Heart left ventricle (tissue), 16 donors: ENCODE measurements around the gene TAGLN. TPM values are rescaled to one million over a fixed set of nuclear protein-coding genes. Genes with fewer than 3 reads are reported as not detected.

Experiments used
- ATAC-seq, 4 donors: fragments of 200-7000 bp; cut with Tn5 transposase; one replicate each; pipeline ENCODE4 v1.9.1; 2020 to 2022; ENCODE audit warnings: moderate library complexity in 4 of 4, mild to moderate bottlenecking in 3 of 4, moderate number of reproducible peaks in 1 of 4
- DNase-seq, 5 donors: peaks; one replicate each; pipeline ENCODE4 v3.0.0-alpha.2; 2020
- H3K27ac ChIP-seq, 12 donors: fragments of 200-600 bp; sonication (generic) in 4 of 12; one replicate each; pipeline versions ENCODE4 v1.5.0 to v1.8.0; 2016 to 2022; ENCODE audit warnings: mild to moderate bottlenecking in 2 of 12
- H3K27me3 ChIP-seq, 9 donors: fragments of 200-600 bp; sonication (generic) in 2 of 9; one replicate each; pipeline versions ENCODE4 v1.5.1 to v1.8.0; 2016 to 2022; ENCODE audit warnings: mild to moderate bottlenecking in 3 of 9
- H3K36me3 ChIP-seq, 9 donors: fragments of 200-600 bp; sonication (generic) in 2 of 9; one replicate each; pipeline versions ENCODE4 v1.5.0 to v1.8.0; 2018 to 2022; ENCODE audit warnings: mild to moderate bottlenecking in 2 of 9
- H3K4me1 ChIP-seq, 12 donors: fragments of 200-600 bp; sonication (generic) in 4 of 12; one replicate each; pipeline versions ENCODE4 v1.5.0 to v1.8.0; 2016 to 2022; ENCODE audit warnings: mild to moderate bottlenecking in 3 of 12
- H3K4me3 ChIP-seq, 12 donors: fragments of 200-600 bp; sonication (generic) in 4 of 12; one replicate each; pipeline versions ENCODE4 v1.5.0 to v1.8.0; 2017 to 2022; ENCODE audit warnings: mild to moderate bottlenecking in 9 of 12, moderate library complexity in 4 of 12
- H3K9me3 ChIP-seq, 12 donors: fragments of 200-600 bp; sonication (generic) in 4 of 12; one replicate each; pipeline versions ENCODE4 v1.5.0 to v1.8.0; 2016 to 2022; ENCODE audit warnings: mild to moderate bottlenecking in 1 of 12
- CTCF ChIP-seq, 12 donors: fragments of 200-600 bp; sonication (generic) in 4 of 12; IDR thresholded peaks; one replicate each; pipeline versions ENCODE4 v1.5.0 to v1.8.0; 2018 to 2022; ENCODE audit warnings: antibody characterized with exemption in 12 of 12, mild to moderate bottlenecking in 5 of 12
- POLR2A ChIP-seq, 2 donors: fragments of 450-650 bp; IDR thresholded peaks; one replicate each; pipeline ENCODE4 v1.6.1; 2017; ENCODE audit warnings: antibody characterized with exemption in 2 of 2, mild to moderate bottlenecking in 2 of 2, moderate library complexity in 2 of 2
- WGBS, 4 donors: extraction: QIAGEN DNeasy Blood & Tissue Kit in 2 of 4; methylation state at CpG; one replicate each; pipeline versions ENCODE4 v1.1.5 to v1.1.7; 2013 to 2018; 5-methylcytosine and 5-hydroxymethylcytosine counted together
- intact Hi-C, 10 donors: fragments of 100-400 bp; cut with DNase I; formaldehyde crosslinking; loops; one replicate each; pipeline versions ENCODE4 v1.11.1 to v1.14.2; 2022
- polyA plus RNA-seq, 2 donors: library from polyadenylated mRNA; stranded (reverse); fragments of 200-250 nt; gene quantifications; one replicate each; pipeline ENCODE4 v1.2.3, GENCODE V29; 2013
- total RNA-seq, 9 donors: library from RNA; depleted of rRNA in 2 of 9; stranded (reverse); fragments of >200 nt in 2 of 9; fragmentation: NEBNext Ultra II Directional in 3 of 9; extraction: Animal tissue kit (Norgen Biotek cat#: 25700) in 3 of 9; gene quantifications; one replicate each; pipeline versions ENCODE4 v1.1.0 to v1.2.4, GENCODE V29; 2016 to 2023
- donor health status: ischemic (EF 13 %, LVEDD 7.1; RV severe dilation, severe dysfunction).
- donor health status: healthy with polysubstance abuse.
- donor health status: DM: no; HTN: yes; CAD: no.
- donor health status: DM: no; HTN: no; CAD: no.
- donor health status: ischemic (EF 25% LVEDD 6.9; RV normal size, moderate dysfunction).
- donor health status: ischemic (EF 25% LVEDD 5.7; RV mildly dilated, moderate dysfunction).
- donor health status: healthy.
- donor health status: DM: yes; HTN: yes; CAD: no.
- donor health status: ischemic (EF 35%, LVEDD 5.7; RV mildly dilated, moderate dysfunction).
- donor health status: nonischemic (EF 11% LVEDD 7.7; RV severe dilation, severe dysfunction).
- donor health status: DM: yes; HTN: yes; CAD: no.
- donor health status: PGD.
- donor health status: ischemic (EF 29% LVEDD 5.4; RV normal size, mild dysfunction).
- donor health status: nonischemic (EF 23%, LVEDD 6.1; RV moderate dilation, normal function).

Gene TAGLN
- total and polyA plus RNA-seq, 11 donors = 63.7 to 399 (median 187) TPM

GRCh38 chr11:117198613-117199012 lies 557 bp upstream of the TAGLN start:
- intact Hi-C loops = loop anchor here in 1 of 10 donors (2.0 kb wide), 1 partner anchor 22 kb away; no protein-coding TSS in a partner anchor
- ATAC-seq = no peak
- Histone ChIP-seq H3K36me3 (peaks cover 0 to 45% (median 37%) of the 10 kb centered on the region in 9 donors), H3K27me3 (no peaks in the 10 kb centered on the region), H3K4me1 (peaks cover 0 to 48% (median 19%) of the 10 kb centered on the region in 12 donors), H3K4me3 (peak overlapping the region in 11 of 12 donors; percentile 4 to 80 (median 50)), H3K9me3 (no peaks in the 10 kb centered on the region), H3K27ac (peak overlapping the region; percentile 66 to 99 (median 78))
- TF ChIP-seq POLR2A (IDR thresholded peaks at IDR 0.05) (no peak), CTCF (IDR thresholded peaks at IDR 0.05) (no peak)
- DNase-seq = peak in 1 of 5 donors; percentile 24
- 60 to 76% (median 69%) methylated on average over 4 of the region's 4 CpGs for WGBS, 4 donors

- Histone ChIP-seq H3K27me3 (no peaks in the 10 kb centered on the region), H3K4me1 (peaks cover 0 to 62% (median 29%) of the 10 kb centered on the region in 12 donors), H3K9me3 (no peaks in the 10 kb centered on the region), H3K27ac (peak overlapping the region; percentile 51 to 99 (median 78)), H3K36me3 (peaks cover 0 to 51% (median 39%) of the 10 kb centered on the region in 9 donors), H3K4me3 (peak overlapping the region in 11 of 12 donors; percentile 7 to 80 (median 50))
- peak in 2 of 5 donors; percentile 13 to 45 for DNase-seq
- intact Hi-C loops = loop anchor here in 1 of 10 donors (2.0 kb wide), 1 partner anchor 21 kb away; no protein-coding TSS in a partner anchor
- TF ChIP-seq CTCF (IDR thresholded peaks at IDR 0.05) (no peak), POLR2A (IDR thresholded peaks at IDR 0.05) (no peak)
- WGBS, 4 donors = 48 to 71% (median 60%) methylated on average over 13 of the region's 13 CpGs
- ATAC-seq = peak in 2 of 4 donors; percentile 0
Observed at GRCh38 chr11:117199916-117200812, 994 bp downstream of the TAGLN start.

- Histone ChIP-seq H3K4me3 (peak overlapping the region in 10 of 12 donors; percentile 7 to 80 (median 50)), H3K27ac (peak overlapping the region; percentile 51 to 99 (median 74)), H3K27me3 (no peaks in the 10 kb centered on the region), H3K4me1 (peaks cover 0 to 66% (median 30%) of the 10 kb centered on the region in 12 donors), H3K9me3 (no peaks in the 10 kb centered on the region), H3K36me3 (peaks cover 0 to 46% (median 34%) of the 10 kb centered on the region in 9 donors)
- intact Hi-C loops = no loop called here
- ATAC-seq (no peak), DNase-seq (peak in 3 of 5 donors; percentile 13 to 51 (median 23))
- 74 to 82% (median 80%) methylated on average over 12 of the region's 12 CpGs for WGBS, 4 donors
- TF ChIP-seq CTCF (IDR thresholded peaks at IDR 0.05) (no peak), POLR2A (IDR thresholded peaks at IDR 0.05) (no peak)
Observed at GRCh38 chr11:117200813-117201657, 1.9 kb downstream of the TAGLN start.
